Measurements from ENCODE around the gene SERPINB5. TPM values are rescaled to one million over a fixed set of nuclear protein-coding genes. Genes with fewer than 3 reads are reported as not detected.

The SERPINB5 gene
- total RNA-seq, 1 donor from 2014 or later: not detected

- Histone ChIP-seq H3K27ac (no peak overlapping the region), H3K9me3 (ENCODE audit: low read depth) (no peaks in the 10 kb centered on the region), H3K79me2 (ENCODE audit: low read depth) (no peaks in the 10 kb centered on the region), H4K20me1 (ENCODE audit: low read depth) (no peaks in the 10 kb centered on the region), H3K4me2 (no peak overlapping the region), H3K27me3 (no peaks in the 10 kb centered on the region), H3K36me3 (no peaks in the 10 kb centered on the region), H2AFZ (replicated peaks) (peak overlapping the region; percentile 35), H3K9ac (no peak overlapping the region), H3F3A (ENCODE audit: low read depth) (no peaks in the 10 kb centered on the region), H3K4me3 (no peak overlapping the region), H3K4me1 (no peaks in the 10 kb centered on the region)
- H3K9me3 Mint-ChIP-seq: no peaks in the 10 kb centered on the region
- H3K4me3 Mint-ChIP-seq: no peak overlapping the region
- peaks cover 6% of the 10 kb centered on the region for H3K27me3 Mint-ChIP-seq (ENCODE audit: insufficient read depth, low read depth)
- H3K36me3 Mint-ChIP-seq: no peaks in the 10 kb centered on the region
- TF ChIP-seq CTCF (IDR thresholded peaks at IDR 0.05): peak; percentile 79
- TF ChIP-seq EZH2phosphoT487 (IDR thresholded peaks at IDR 0.05): no peak
- no peak for TF ChIP-seq EZH2 (IDR thresholded peaks at IDR 0.05)
- H3K4me1 Mint-ChIP-seq: peaks cover 7% of the 10 kb centered on the region
- H3K27ac Mint-ChIP-seq: peak overlapping the region; percentile 54
- peak; percentile 92 for DNase-seq (ENCODE audit: low spot score)
Measured at GRCh38 chr18:63518178-63519012, 41.6 kb downstream of the SERPINB5 start.

- no peaks in the 10 kb centered on the region for H3K27me3 ChIP-seq
- H3K4me1 ChIP-seq: no peaks in the 10 kb centered on the region
- no peak overlapping the region for H3K4me2 ChIP-seq
- no peaks in the 10 kb centered on the region for H3K9me3 Mint-ChIP-seq
- no peaks in the 10 kb centered on the region for H3K36me3 Mint-ChIP-seq
- H3K4me1 Mint-ChIP-seq: peaks cover 13% of the 10 kb centered on the region
- H2AFZ ChIP-seq (replicated peaks): no peak overlapping the region
- no peaks in the 10 kb centered on the region for H3F3A ChIP-seq (ENCODE audit: low read depth)
- no peak overlapping the region for H3K4me3 Mint-ChIP-seq
- no peak for DNase-seq (ENCODE audit: low spot score)
- no peak overlapping the region for H3K4me3 ChIP-seq
- no peak overlapping the region for H3K27ac ChIP-seq
- no peaks in the 10 kb centered on the region for H4K20me1 ChIP-seq (ENCODE audit: low read depth)
- peaks cover 6% of the 10 kb centered on the region for H3K27me3 Mint-ChIP-seq (ENCODE audit: insufficient read depth, low read depth)
- H3K9ac ChIP-seq: no peak overlapping the region
- peak overlapping the region; percentile 10 for H3K27ac Mint-ChIP-seq
- H3K9me3 ChIP-seq (ENCODE audit: low read depth): no peaks in the 10 kb centered on the region
- H3K79me2 ChIP-seq (ENCODE audit: low read depth): no peaks in the 10 kb centered on the region
- TF ChIP-seq CTCF (IDR thresholded peaks at IDR 0.05) (no peak), EZH2phosphoT487 (IDR thresholded peaks at IDR 0.05) (no peak), EZH2 (IDR thresholded peaks at IDR 0.05) (no peak)
- no peaks in the 10 kb centered on the region for H3K36me3 ChIP-seq
Measured at GRCh38 chr18:63520053-63520685, 43.4 kb downstream of the SERPINB5 start.

- no peak for DNase-seq (ENCODE audit: low spot score)
- TF ChIP-seq EZH2phosphoT487 (IDR thresholded peaks at IDR 0.05) (no peak), EZH2 (IDR thresholded peaks at IDR 0.05) (no peak), CTCF (IDR thresholded peaks at IDR 0.05) (no peak)
- Mint-ChIP-seq H3K4me3 (no peak overlapping the region), H3K9me3 (no peaks in the 10 kb centered on the region), H3K4me1 (peaks cover 8% of the 10 kb centered on the region), H3K27ac (no peak overlapping the region), H3K36me3 (no peaks in the 10 kb centered on the region), H3K27me3 (ENCODE audit: insufficient read depth, low read depth) (peaks cover 6% of the 10 kb centered on the region)
- Histone ChIP-seq H3K36me3 (no peaks in the 10 kb centered on the region), H3K4me1 (no peaks in the 10 kb centered on the region), H2AFZ (replicated peaks) (no peak overlapping the region), H3K4me2 (no peak overlapping the region), H4K20me1 (ENCODE audit: low read depth) (no peaks in the 10 kb centered on the region), H3K9ac (no peak overlapping the region), H3K27me3 (no peaks in the 10 kb centered on the region), H3K4me3 (no peak overlapping the region), H3K9me3 (ENCODE audit: low read depth) (no peaks in the 10 kb centered on the region), H3K79me2 (ENCODE audit: low read depth) (no peaks in the 10 kb centered on the region), H3K27ac (no peak overlapping the region), H3F3A (ENCODE audit: low read depth) (no peaks in the 10 kb centered on the region)
Measured at GRCh38 chr18:63523660-63524059, 46.9 kb downstream of the SERPINB5 start.

Measured in neural progenitor cell (in vitro differentiated cells).